SK-N-SH (cell line): Measurements from ENCODE around the gene KLHL30.

Experiments
- EZH2phosphoT487 ChIP-seq: fragments of 200-600 bp; sonication (generic); IDR thresholded peaks from 2 replicates; pipeline ENCODE4 v1.6.1; 2017; ENCODE audit warnings: low read depth, mixed run types, mild to moderate bottlenecking, antibody characterized with exemption, moderate library complexity, borderline replicate concordance
- NRF1 ChIP-seq: IDR thresholded peaks from 2 replicates; pipeline ENCODE4 v1.6.1; 2012; ENCODE audit warnings: low read depth, mild to moderate bottlenecking, low read length
- POLR2AphosphoS5 ChIP-seq: IDR thresholded peaks from 2 replicates; pipeline ENCODE4 v1.6.1; 2012; ENCODE audit warnings: low read depth, low read length
- RFX5 ChIP-seq: IDR thresholded peaks from 2 replicates; pipeline ENCODE4 v1.6.1; 2012; ENCODE audit warnings: mild to moderate bottlenecking, improper control_type of control experiment, low read length
- TF ChIP-seq, protein P1 (sequence below): fragments of 200-600 bp; sonication (generic); IDR thresholded peaks from 2 replicates; pipeline ENCODE4 v1.6.1; 2017; ENCODE audit warnings: antibody characterized with exemption, mild to moderate bottlenecking, moderate library complexity

DNA sequence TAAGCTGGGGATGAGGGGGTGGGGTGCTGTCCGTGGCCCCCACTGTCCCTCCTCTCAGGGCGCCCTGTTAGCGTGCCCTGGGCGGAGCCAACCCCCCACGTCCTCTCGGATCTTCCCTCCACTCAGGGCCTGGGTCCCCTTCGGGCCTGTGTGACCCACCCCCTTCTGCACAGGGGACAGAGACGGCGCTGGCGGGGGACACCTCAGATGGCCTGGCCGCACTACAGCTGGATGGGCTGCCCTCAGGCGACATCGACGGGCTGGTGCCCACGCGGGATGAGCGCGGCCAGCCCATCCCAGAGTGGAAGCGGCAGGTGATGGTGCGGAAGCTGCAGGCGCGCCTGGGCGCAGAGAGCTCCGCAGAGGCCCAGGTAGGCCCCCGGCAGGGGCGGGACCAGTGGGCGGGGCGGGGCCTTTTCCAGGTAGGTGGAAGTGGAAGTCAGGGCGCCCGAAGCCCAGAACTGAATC, 9.9 kb upstream of the KLHL30 start:
- no peak for TF ChIP-seq RFX5
- TF ChIP-seq, protein P1, sequence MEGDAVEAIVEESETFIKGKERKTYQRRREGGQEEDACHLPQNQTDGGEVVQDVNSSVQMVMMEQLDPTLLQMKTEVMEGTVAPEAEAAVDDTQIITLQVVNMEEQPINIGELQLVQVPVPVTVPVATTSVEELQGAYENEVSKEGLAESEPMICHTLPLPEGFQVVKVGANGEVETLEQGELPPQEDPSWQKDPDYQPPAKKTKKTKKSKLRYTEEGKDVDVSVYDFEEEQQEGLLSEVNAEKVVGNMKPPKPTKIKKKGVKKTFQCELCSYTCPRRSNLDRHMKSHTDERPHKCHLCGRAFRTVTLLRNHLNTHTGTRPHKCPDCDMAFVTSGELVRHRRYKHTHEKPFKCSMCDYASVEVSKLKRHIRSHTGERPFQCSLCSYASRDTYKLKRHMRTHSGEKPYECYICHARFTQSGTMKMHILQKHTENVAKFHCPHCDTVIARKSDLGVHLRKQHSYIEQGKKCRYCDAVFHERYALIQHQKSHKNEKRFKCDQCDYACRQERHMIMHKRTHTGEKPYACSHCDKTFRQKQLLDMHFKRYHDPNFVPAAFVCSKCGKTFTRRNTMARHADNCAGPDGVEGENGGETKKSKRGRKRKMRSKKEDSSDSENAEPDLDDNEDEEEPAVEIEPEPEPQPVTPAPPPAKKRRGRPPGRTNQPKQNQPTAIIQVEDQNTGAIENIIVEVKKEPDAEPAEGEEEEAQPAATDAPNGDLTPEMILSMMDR, result no peak
- TF ChIP-seq EZH2phosphoT487, result no peak
- TF ChIP-seq POLR2AphosphoS5, result no peak
- no peak for TF ChIP-seq NRF1
